Activated naive CD4-positive, alpha-beta T cell treated with anti-CD3 and anti-CD28 coated beads, Interleukin-2, amount 50 U/mL, for 24 hours (primary cell): ENCODE measurements around the gene ARHGAP10.

Experiments
- H3K27ac Mint-ChIP-seq: one replicate; pipeline ENCODE4 v1.8.0; 2021; ENCODE audit warnings: mild to moderate bottlenecking, mixed read lengths
- H3K27me3 Mint-ChIP-seq: one replicate; pipeline ENCODE4 v1.8.0; 2021; ENCODE audit warnings: mixed read lengths
- H3K36me3 Mint-ChIP-seq: one replicate; pipeline ENCODE4 v1.8.0; 2021; ENCODE audit warnings: mixed read lengths
- H3K4me1 Mint-ChIP-seq: one replicate; pipeline ENCODE4 v1.8.0; 2021; ENCODE audit warnings: mixed read lengths
- H3K4me3 Mint-ChIP-seq: one replicate; pipeline ENCODE4 v1.8.0; 2021; ENCODE audit warnings: mild to moderate bottlenecking, mixed read lengths
- H3K9me3 Mint-ChIP-seq: one replicate; pipeline ENCODE4 v1.8.0; 2021; ENCODE audit warnings: mixed read lengths

ARHGAP10 gene

DNA sequence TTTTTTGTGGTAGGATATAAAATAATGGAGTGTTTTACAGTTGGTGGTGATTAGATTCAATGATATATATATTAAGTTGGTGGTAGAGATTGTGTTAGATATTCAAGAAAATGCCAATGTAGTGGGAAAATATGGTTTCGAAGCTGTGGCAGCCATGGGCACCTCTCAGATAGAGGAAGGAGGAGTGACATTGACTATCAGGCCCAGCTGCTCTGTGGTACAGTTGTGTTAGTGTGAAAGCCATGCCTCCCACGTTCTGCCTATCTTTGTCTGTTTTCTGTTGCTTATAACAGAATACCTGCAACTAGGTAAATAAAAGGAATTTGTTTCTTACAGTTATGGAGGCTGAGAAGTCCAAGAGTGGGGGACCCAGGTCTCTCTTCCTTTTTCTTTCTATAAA, 101.9 kb downstream of the ARHGAP10 start:
- Mint-ChIP-seq H3K27ac (no peak overlapping the region), H3K36me3 (no peaks in the 10 kb centered on the region), H3K4me3 (no peak overlapping the region), H3K4me1 (no peaks in the 10 kb centered on the region), H3K27me3 (no peaks in the 10 kb centered on the region), H3K9me3 (no peaks in the 10 kb centered on the region)

DNA sequence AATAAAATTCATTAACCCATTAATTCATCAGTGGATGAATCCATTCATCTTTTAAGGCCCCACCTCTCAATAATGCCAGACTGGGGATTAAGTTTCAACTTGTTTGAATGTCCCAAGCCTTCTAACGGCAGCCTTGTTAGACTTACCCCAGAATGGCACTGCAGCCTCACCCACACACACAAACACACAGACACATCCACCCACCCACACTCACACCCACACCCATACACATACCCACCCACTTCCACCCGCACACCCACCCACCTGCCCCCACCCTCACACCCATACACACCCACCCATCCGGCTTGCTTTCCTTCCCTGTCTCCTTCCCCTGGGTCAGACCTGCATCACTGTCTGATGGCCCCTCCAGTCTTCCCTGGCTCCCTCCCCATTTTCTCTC, 102.6 kb downstream of the ARHGAP10 start:
- Mint-ChIP-seq H3K27me3 (no peaks in the 10 kb centered on the region), H3K36me3 (no peaks in the 10 kb centered on the region), H3K4me1 (no peaks in the 10 kb centered on the region), H3K9me3 (no peaks in the 10 kb centered on the region), H3K27ac (no peak overlapping the region), H3K4me3 (no peak overlapping the region)

DNA sequence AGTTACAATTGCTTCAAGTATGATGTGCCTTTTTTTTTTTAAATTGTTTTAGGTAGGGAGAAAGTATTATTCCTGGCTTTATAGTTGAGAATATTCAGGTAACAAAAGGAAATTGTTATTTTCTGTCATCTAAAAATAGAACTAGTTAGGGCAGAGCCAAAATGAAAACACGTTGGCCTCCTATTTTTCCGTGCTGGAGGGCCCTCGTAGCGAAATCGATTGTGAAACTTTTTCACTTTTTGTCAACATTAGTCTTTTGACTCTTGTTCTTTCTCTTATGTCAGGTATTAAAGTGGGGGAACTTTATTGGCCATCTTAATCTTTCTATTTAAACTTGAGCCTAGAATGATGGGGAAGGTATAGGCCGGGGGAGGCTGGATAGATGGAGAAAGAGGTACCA, 104.9 kb downstream of the ARHGAP10 start:
- Mint-ChIP-seq H3K4me3 (no peak overlapping the region), H3K27me3 (no peaks in the 10 kb centered on the region), H3K27ac (no peak overlapping the region), H3K9me3 (no peaks in the 10 kb centered on the region), H3K4me1 (no peaks in the 10 kb centered on the region), H3K36me3 (no peaks in the 10 kb centered on the region)

DNA sequence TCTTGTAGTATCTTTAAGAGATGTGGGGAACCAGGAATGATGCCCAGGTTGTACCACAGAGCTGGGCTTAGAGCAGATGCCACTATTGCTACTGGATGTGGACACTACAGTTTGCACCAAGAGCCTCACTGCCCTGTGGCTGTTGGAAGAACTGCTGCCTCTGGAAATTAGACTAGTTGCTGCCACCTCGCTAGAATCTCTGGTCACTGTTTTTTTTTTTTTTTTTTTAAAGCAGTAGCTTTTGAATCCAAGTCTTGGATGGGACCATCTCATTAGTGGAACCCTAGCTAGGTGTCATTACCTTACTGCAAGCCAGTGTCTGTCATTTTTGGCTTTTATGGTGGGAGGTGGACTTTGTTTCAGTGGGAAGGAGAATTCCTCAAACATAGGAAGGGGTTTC, 105.5 kb downstream of the ARHGAP10 start:
- Mint-ChIP-seq H3K27ac (no peak overlapping the region), H3K9me3 (no peaks in the 10 kb centered on the region), H3K4me3 (no peak overlapping the region), H3K36me3 (no peaks in the 10 kb centered on the region), H3K4me1 (no peaks in the 10 kb centered on the region), H3K27me3 (no peaks in the 10 kb centered on the region)

DNA sequence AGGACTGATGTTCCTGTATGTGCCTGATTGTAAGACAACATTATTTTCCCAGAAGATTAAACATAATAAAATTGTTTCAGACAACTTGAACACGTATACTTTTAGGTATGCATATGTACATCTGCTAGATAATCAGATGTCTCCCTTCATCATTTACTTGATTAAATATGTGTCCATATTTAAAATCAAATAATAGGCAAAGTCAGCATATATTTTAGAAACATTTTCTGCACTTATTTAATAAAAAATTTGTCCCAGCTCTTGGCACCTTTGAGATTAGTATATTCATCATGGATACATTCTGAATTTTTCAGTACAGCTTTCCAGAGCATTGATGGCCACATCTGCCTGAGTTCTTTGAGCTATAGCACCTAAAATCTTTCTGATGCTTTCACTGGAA, 106.0 kb downstream of the ARHGAP10 start:
- Mint-ChIP-seq H3K4me1 (no peaks in the 10 kb centered on the region), H3K4me3 (no peak overlapping the region), H3K27ac (no peak overlapping the region), H3K36me3 (no peaks in the 10 kb centered on the region), H3K27me3 (no peaks in the 10 kb centered on the region), H3K9me3 (no peaks in the 10 kb centered on the region)

DNA sequence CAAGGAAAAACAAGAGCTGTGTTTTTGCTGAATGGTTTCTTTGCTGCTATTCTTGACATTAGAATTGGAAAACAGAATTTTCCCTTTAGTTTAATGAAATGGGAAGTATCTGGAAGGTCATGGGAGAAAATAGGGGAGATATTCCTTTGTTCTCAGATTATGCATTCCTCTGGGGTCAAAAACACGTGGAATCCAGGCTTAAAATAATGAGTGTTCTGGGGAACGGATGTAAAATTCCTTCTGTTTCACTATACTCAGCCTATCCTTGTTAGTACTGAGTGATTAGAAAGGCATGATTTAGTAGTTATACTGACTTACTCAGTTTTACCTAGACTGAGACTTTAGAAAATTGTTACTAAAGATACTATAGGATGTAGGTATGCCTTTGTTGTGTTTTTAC, 107.3 kb downstream of the ARHGAP10 start:
- Mint-ChIP-seq H3K27ac (no peak overlapping the region), H3K9me3 (no peaks in the 10 kb centered on the region)

GRCh38 chr4:147839663-147840062, 107.8 kb downstream of the ARHGAP10 start:
- Mint-ChIP-seq H3K27me3 (no peaks in the 10 kb centered on the region), H3K36me3 (peaks cover 2% of the 10 kb centered on the region), H3K4me1 (no peaks in the 10 kb centered on the region), H3K9me3 (no peaks in the 10 kb centered on the region), H3K27ac (no peak overlapping the region), H3K4me3 (no peak overlapping the region)

More for the DNA sequence above, 107.3 kb downstream of the ARHGAP10 start:
- no peak overlapping the region for H3K4me3 Mint-ChIP-seq
- no peaks in the 10 kb centered on the region for H3K27me3 Mint-ChIP-seq
- H3K36me3 Mint-ChIP-seq, result peaks cover 2% of the 10 kb centered on the region
- no peaks in the 10 kb centered on the region for H3K4me1 Mint-ChIP-seq

GRCh38 chr4:147840838-147841738, 109.2 kb downstream of the ARHGAP10 start:
- Mint-ChIP-seq H3K36me3 (peaks cover 2% of the 10 kb centered on the region), H3K27me3 (no peaks in the 10 kb centered on the region), H3K4me3 (no peak overlapping the region), H3K4me1 (no peaks in the 10 kb centered on the region), H3K27ac (no peak overlapping the region), H3K9me3 (no peaks in the 10 kb centered on the region)

- Mint-ChIP-seq H3K27me3 (no peaks in the 10 kb centered on the region), H3K36me3 (peaks cover 2% of the 10 kb centered on the region), H3K4me3 (no peak overlapping the region), H3K27ac (no peak overlapping the region), H3K9me3 (no peaks in the 10 kb centered on the region), H3K4me1 (no peaks in the 10 kb centered on the region)
Observed at GRCh38 chr4:147842573-147842972, 110.7 kb downstream of the ARHGAP10 start.

DNA sequence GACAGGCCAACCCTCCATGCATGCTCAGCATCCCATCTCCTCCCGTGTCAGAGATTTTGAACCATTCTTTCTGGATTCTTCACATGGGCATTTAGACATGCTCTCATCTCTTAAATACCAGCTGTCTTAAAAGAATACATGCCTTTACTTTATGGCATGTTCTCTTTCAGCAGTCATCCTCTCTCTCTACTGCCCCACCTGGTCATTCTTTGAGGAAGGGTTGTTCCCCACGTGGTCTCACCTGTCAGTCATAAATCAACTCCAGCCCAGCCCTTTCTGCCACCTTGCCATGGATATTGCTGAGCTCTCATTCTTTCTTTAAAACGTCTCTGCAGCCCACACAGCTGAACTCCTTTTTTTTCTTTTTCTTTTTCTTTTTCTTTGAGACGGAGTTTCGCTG, 111.3 kb downstream of the ARHGAP10 start:
- Mint-ChIP-seq H3K4me3 (no peak overlapping the region), H3K9me3 (no peaks in the 10 kb centered on the region), H3K27me3 (no peaks in the 10 kb centered on the region), H3K27ac (no peak overlapping the region), H3K36me3 (peaks cover 2% of the 10 kb centered on the region), H3K4me1 (no peaks in the 10 kb centered on the region)

DNA sequence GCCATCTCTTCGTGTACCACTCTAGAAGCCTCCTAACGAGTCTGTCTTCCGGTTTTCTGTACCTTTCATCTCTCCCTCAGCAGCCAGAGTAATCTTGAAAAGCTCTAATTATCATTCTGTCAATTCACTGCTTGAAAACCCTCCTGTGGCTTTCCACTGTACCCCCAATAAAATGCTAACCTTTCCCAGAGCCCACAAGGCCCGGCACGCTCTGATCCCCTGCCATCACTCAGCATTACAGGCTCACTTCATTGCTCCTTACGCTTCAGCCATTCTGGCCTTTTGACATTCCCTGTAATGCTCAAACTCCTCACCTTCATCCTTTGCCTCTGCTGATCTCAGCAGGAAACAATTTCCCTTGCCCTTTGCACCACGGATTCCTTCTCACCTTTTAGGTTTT, 112.9 kb downstream of the ARHGAP10 start:
- H3K36me3 Mint-ChIP-seq, result peaks cover 3% of the 10 kb centered on the region
- H3K9me3 Mint-ChIP-seq, result no peaks in the 10 kb centered on the region
- H3K27ac Mint-ChIP-seq, result no peak overlapping the region
- no peaks in the 10 kb centered on the region for H3K27me3 Mint-ChIP-seq
- H3K4me1 Mint-ChIP-seq, result no peaks in the 10 kb centered on the region
- no peak overlapping the region for H3K4me3 Mint-ChIP-seq

DNA sequence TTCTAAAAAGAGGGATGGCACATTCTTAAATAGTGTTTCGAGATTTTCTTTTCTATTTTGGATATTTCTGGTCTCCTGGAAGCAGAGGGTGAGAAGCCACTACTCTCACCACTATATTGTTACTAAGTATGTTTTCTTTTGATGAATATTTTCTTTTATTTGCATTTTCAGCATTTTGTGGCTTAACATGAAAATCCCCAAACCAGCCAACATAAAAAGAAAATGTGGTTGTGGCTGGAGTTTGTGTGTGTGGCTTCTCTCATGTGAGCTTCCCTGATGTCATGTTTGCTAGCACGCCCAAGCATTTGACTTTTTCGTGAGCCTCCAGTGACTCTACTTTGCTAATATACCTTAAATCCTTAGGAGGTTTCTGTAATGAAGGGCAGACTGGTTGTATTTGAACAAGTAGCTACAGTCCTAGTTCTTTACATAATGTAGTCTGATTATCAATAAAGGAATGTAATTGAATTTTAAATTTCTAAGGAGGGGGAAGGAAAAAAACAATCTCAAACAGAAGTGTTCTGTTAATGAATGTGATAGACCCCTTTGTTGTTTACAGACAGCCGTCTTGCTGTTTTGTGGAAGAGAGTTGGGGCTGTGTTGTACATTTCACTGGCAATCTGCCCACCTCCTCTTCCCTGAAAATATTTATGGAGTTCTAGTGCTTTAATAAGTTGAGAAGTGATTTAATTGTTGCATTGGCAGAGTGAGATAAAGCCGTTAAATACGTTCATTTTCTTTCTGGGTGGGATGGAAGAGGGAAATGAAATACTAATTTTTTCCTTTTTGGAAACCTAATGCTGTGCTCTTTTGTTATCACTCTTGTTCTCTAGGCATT, 114.6 kb downstream of the ARHGAP10 start:
- H3K27ac Mint-ChIP-seq, result no peak overlapping the region
- H3K4me1 Mint-ChIP-seq, result no peaks in the 10 kb centered on the region
- H3K9me3 Mint-ChIP-seq, result no peaks in the 10 kb centered on the region
- H3K27me3 Mint-ChIP-seq, result no peaks in the 10 kb centered on the region
- H3K4me3 Mint-ChIP-seq, result no peak overlapping the region
- H3K36me3 Mint-ChIP-seq, result peaks cover 3% of the 10 kb centered on the region

DNA sequence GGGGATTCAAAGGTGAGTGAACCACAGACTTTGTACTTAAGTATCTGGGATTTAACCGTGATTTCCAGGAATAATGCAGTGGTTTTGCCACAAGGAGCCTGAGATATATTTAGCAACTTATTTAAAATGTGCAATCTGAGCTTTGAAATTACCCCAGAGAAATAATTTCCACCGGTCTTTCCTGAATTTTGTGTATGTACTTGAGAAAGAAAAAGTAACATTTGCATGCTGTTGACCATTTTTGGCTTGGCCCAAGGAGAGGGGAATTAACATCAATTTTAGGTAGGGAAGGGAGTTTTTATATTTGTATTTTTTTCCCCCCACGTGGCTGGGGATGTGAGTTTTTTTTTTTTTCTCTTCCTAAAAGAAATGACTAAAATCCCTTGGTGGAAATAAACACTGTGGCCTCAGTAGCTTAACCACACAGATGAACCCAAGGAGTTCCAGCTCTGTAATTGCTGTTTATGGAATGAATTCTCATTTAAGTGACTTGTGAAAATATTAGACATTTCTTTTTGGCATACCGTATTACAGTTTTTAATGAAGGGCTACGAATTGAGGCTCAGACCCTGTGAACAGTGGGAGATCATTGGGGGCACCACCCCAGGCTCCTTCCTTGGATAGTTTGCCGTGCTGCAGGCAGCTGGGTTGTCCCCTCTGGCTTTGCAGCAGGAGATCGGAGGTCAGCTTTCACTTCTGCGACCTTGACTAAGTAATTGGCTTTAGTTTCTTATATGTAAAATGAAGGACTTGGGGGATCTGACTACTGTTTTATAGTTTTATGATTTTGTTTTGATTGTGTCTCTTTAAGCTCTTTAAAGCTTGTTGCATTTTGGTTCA, 116.1 kb downstream of the ARHGAP10 start:
- Mint-ChIP-seq H3K9me3 (no peaks in the 10 kb centered on the region), H3K36me3 (peaks cover 3% of the 10 kb centered on the region), H3K4me3 (no peak overlapping the region), H3K27ac (no peak overlapping the region), H3K27me3 (no peaks in the 10 kb centered on the region), H3K4me1 (no peaks in the 10 kb centered on the region)

DNA sequence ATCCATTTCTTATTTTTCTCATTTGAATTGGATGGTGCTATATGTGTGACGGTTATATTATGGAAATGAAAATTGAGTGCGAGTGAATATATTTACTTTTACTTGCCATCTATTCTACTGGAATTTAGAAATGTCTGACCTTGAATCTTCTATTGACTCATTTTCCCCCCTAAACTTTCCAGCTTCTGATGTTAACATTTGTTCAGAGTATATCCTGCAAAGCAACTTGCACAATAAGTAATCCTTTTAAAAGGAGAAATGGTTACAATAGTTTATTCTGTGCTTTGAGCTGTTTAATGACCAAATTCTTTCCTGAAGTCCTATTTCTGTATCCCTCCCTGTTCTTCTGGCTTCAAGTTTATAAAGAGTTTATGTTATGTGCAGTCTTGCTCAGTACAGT, 116.7 kb downstream of the ARHGAP10 start:
- Mint-ChIP-seq H3K9me3 (no peaks in the 10 kb centered on the region), H3K27ac (no peak overlapping the region), H3K4me3 (no peak overlapping the region), H3K36me3 (peaks cover 1% of the 10 kb centered on the region), H3K27me3 (no peaks in the 10 kb centered on the region), H3K4me1 (no peaks in the 10 kb centered on the region)

DNA sequence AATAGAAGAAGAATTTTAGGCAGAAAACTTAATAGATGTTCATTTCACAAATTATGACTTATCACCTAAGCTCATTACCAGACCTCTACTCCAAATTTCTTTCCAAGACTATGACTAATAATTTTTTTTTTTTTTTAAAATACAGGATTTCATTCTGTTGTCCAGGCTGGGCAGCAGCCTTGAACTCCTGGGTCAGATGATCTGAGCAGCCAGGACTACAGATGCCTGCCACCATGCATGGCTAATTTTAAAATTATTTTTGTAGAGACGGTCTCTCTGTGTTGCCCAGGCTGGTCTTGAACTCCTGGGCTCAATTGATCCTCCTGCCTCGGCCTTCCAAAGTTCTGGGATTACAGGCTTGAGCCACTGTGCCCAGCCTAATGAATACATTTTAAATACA, 119.2 kb downstream of the ARHGAP10 start:
- Mint-ChIP-seq H3K4me1 (no peaks in the 10 kb centered on the region), H3K27ac (no peak overlapping the region), H3K4me3 (no peak overlapping the region), H3K36me3 (peaks cover 1% of the 10 kb centered on the region), H3K9me3 (no peaks in the 10 kb centered on the region), H3K27me3 (no peaks in the 10 kb centered on the region)
